K562 (cell line): Measurements from ENCODE around the gene ABCA7. TPM values are rescaled to one million over a fixed set of nuclear protein-coding genes. Genes with fewer than 3 reads are reported as not detected.

Source experiments
- BMI1 ChIP-seq: fragments of 150-350 bp; IDR thresholded peaks from 2 replicates; pipeline ENCODE4 v1.6.1; 2014; ENCODE audit warnings: low read length
- E2F4 ChIP-seq: sonication (generic); formaldehyde crosslinking; IDR thresholded peaks from 2 replicates; pipeline ENCODE4 v1.8.0; 2022; ENCODE audit warnings: mild to moderate bottlenecking, low read depth, missing genetic modification reagents
- ERF ChIP-seq: fragments of 450-650 bp; formaldehyde crosslinking; IDR thresholded peaks from 2 replicates; pipeline ENCODE4 v1.4.0; 2020; ENCODE audit warnings: mild to moderate bottlenecking, mixed read lengths
- ETS2 ChIP-seq: IDR thresholded peaks from 2 replicates; pipeline ENCODE4 v1.6.1; 2016; ENCODE audit warnings: borderline replicate concordance, missing genetic modification characterization, mild to moderate bottlenecking, moderate library complexity, missing compliant biosample characterization; ENCODE audit not compliant: poor library complexity, severe bottlenecking
- ETV6 ChIP-seq, 3 experiments: fragments of 150-350 bp in 1 of 3; sonication (generic) in 1 of 3; formaldehyde crosslinking in 1 of 3; IDR thresholded peaks; 2 replicates each; pipeline versions ENCODE4 v1.6.1 to v1.8.0; 2014 to 2022; ENCODE audit warnings: borderline replicate concordance in 2 of 3, low read depth in 2 of 3, antibody characterized with exemption in 1 of 3, low read length in 1 of 3, mild to moderate bottlenecking in 1 of 3, missing genetic modification reagents in 1 of 3
- FOS ChIP-seq: IDR thresholded peaks from 3 replicates; pipeline ENCODE4 v1.6.1; 2011; ENCODE audit not compliant: insufficient read length; ENCODE audit errors: extremely low read depth
- GATAD2B ChIP-seq: fragments of 450-650 bp; IDR thresholded peaks from 2 replicates; pipeline ENCODE4 v1.6.1; 2017; ENCODE audit warnings: mild to moderate bottlenecking, borderline replicate concordance
- ID3 ChIP-seq, 2 experiments: fragments of 250-450 bp in 1 of 2; fragments of 450-650 bp in 1 of 2; sonication (Bioruptor Pico) in 1 of 2; IDR thresholded peaks; 2 replicates each; pipeline versions ENCODE4 v1.6.1 to v1.8.0; 2016 to 2021; ENCODE audit warnings: mild to moderate bottlenecking in 2 of 2, moderate library complexity in 2 of 2, missing compliant biosample characterization in 1 of 2, missing genetic modification characterization in 1 of 2
- KLF6 ChIP-seq: fragments of 250-450 bp; sonication (Bioruptor Pico); IDR thresholded peaks from 2 replicates; pipeline ENCODE4 v1.4.0; 2020; ENCODE audit warnings: mild to moderate bottlenecking, moderate library complexity, borderline replicate concordance
- NONO ChIP-seq, 2 experiments: fragments of 200-400 bp in 1 of 2; fragments of 450-650 bp in 1 of 2; formaldehyde crosslinking in 1 of 2; IDR thresholded peaks; 2 replicates each; pipeline ENCODE4 v1.6.1; 2017; ENCODE audit warnings: low read depth in 2 of 2, mild to moderate bottlenecking in 2 of 2, moderate library complexity in 2 of 2, low read length in 1 of 2
- POLR3G ChIP-seq: IDR thresholded peaks from 2 replicates; pipeline ENCODE4 v1.6.1; 2011; ENCODE audit not compliant: insufficient read length, insufficient replicate concordance; ENCODE audit errors: extremely low read depth
- PRDM10 ChIP-seq: fragments of 450-650 bp; IDR thresholded peaks from 2 replicates; pipeline ENCODE4 v1.6.1; 2018; ENCODE audit not compliant: partially characterized antibody
- STAG1 ChIP-seq: sonication (generic); formaldehyde crosslinking; IDR thresholded peaks from 2 replicates; pipeline ENCODE4 v1.5.0; 2020; ENCODE audit warnings: missing genetic modification reagents, borderline replicate concordance
- THRB ChIP-seq: fragments of 450-650 bp; formaldehyde crosslinking; conservative IDR thresholded peaks from 2 replicates; pipeline ENCODE4 v1.4.0; 2022; ENCODE audit warnings: mild to moderate bottlenecking, missing genetic modification characterization
- VEZF1 ChIP-seq: fragments of 200-800 bp; sonication (Bioruptor generic); IDR thresholded peaks from 2 replicates; pipeline ENCODE4 v1.6.1; 2017; ENCODE audit warnings: missing genetic modification characterization, missing compliant biosample characterization
- ZC3H11A ChIP-seq: IDR thresholded peaks from 2 replicates; pipeline ENCODE4 v1.6.1; 2012; ENCODE audit warnings: low read depth, low read length, improper control_type of control experiment
- ZKSCAN3 ChIP-seq: fragments of 250-450 bp; sonication (Bioruptor Pico); IDR thresholded peaks from 2 replicates; pipeline ENCODE4 v1.4.0; 2020
- polyA plus RNA-seq, 8 experiments: library from polyadenylated mRNA; depleted of rRNA in 4 of 8; stranded (reverse) in 5 of 8; unstranded in 3 of 8; fragments of >200 nt; fragmentation: Nextera tagmentation in 2 of 8; fragmentation: Illumina TruSeq in 1 of 8; extraction: Ambion mirVana in 2 of 8; extraction: Trizol in 1 of 8; gene quantifications; 2 replicates each; pipeline versions ENCODE4 v1.2.1 to v1.2.3, GENCODE V29; 2011 to 2014; ENCODE audit warnings: inconsistent platforms in 1 of 8, missing spikeins in 1 of 8
- total RNA-seq, 7 experiments: library from RNA; depleted of rRNA in 6 of 7; stranded (reverse); fragments of >200 nt in 6 of 7; fragmentation: Illumina TruSeq in 2 of 7; extraction: Trizol in 2 of 7; gene quantifications; 2 replicates each; pipeline versions ENCODE4 v1.2.1 to v1.2.3, GENCODE V29; 2011 to 2021; ENCODE audit warnings: low replicate concordance in 1 of 7

Gene ABCA7
- total and polyA plus RNA-seq, 9 of the 15 experiments (the other 6 are each of a cell fraction or from before 2014, with no cell fraction given), result 2.3 to 96.1 (median 31.2) TPM

- peak; percentile 77; the same call in 1 of the 2 replicates for TF ChIP-seq STAG1 (CRISPR knock-in tag)
- no peak for TF ChIP-seq KLF6 (CRISPR knock-in tag)
- no peak for TF ChIP-seq POLR3G
- TF ChIP-seq VEZF1, result peak; percentile 66
- no peak for TF ChIP-seq FOS
- no peak for TF ChIP-seq ID3 (CRISPR knock-in tag; IDR thresholded peaks at IDR 0.05)
- no peak for TF ChIP-seq ID3 (tag; IDR thresholded peaks at IDR 0.05)
- TF ChIP-seq THRB (CRISPR knock-in tag), result no peak
- no peak for TF ChIP-seq ETS2 (tag)
- TF ChIP-seq PRDM10, result peak; percentile 46
- TF ChIP-seq ZKSCAN3 (CRISPR knock-in tag), result no peak
- TF ChIP-seq ERF (CRISPR knock-in tag), result 0 out of 2 replicates have a peak, but pooled peaks have one; percentile 27
- TF ChIP-seq ETV6 (IDR thresholded peaks at IDR 0.05; ENCODE audit: borderline replicate concordance in 1 of 2, low read depth in 2 of 2, low read length in 1 of 2), result no peak
- no peak for TF ChIP-seq ETV6 (CRISPR knock-in tag; IDR thresholded peaks at IDR 0.05; ENCODE audit: borderline replicate concordance)
- no peak for TF ChIP-seq ZC3H11A
- TF ChIP-seq BMI1, result no peak
- peak; percentile 63; the same call in 1 of the 2 replicates for TF ChIP-seq GATAD2B
- TF ChIP-seq NONO (IDR thresholded peaks at IDR 0.05; ENCODE audit: low read depth in 2 of 2, low read length in 1 of 2), result peak in 1 of 2 experiments; percentile 44; a peak in 1 of 4 replicates
- TF ChIP-seq E2F4 (CRISPR knock-in tag), result no peak
Measured at GRCh38 chr19:1001538-1002166, 38.3 kb upstream of the ABCA7 start (continued).
